GM04504 (cell line): ENCODE measurements around the gene DTHD1.

Source experiments
- DNase-seq: peaks from one replicate; pipeline ENCODE4 v3.0.0-alpha.2; 2012; ENCODE audit warnings: low read depth

The DTHD1 gene

GRCh38 chr4:36269533-36270173 lies 11.8 kb upstream of the DTHD1 start:
- no peak for DNase-seq

GRCh38 chr4:36273276-36273675 lies 8.1 kb upstream of the DTHD1 start:
- no peak for DNase-seq

- DNase-seq: no peak
Measured at GRCh38 chr4:36274158-36274557, 7.3 kb upstream of the DTHD1 start.

GRCh38 chr4:36277533-36277932 lies 3.9 kb upstream of the DTHD1 start:
- no peak for DNase-seq

- no peak for DNase-seq
Measured at GRCh38 chr4:36278789-36279188, 2.6 kb upstream of the DTHD1 start.

- no peak for DNase-seq
Measured at GRCh38 chr4:36280555-36280954, 861 bp upstream of the DTHD1 start.

- DNase-seq: no peak
Measured at GRCh38 chr4:36282503-36283030, 1.2 kb downstream of the DTHD1 start.

GRCh38 chr4:36283912-36284465 lies 2.6 kb downstream of the DTHD1 start:
- no peak for DNase-seq

GRCh38 chr4:36285784-36286480 lies 4.5 kb downstream of the DTHD1 start:
- DNase-seq: no peak

- no peak for DNase-seq
Measured at GRCh38 chr4:36286481-36286871, 5.1 kb downstream of the DTHD1 start.

GRCh38 chr4:36288731-36289426 lies 7.5 kb downstream of the DTHD1 start:
- no peak for DNase-seq

GRCh38 chr4:36290641-36291040 lies 9.2 kb downstream of the DTHD1 start:
- DNase-seq: no peak

- DNase-seq: no peak
Measured at GRCh38 chr4:36292556-36293188, 11.3 kb downstream of the DTHD1 start.

GRCh38 chr4:36301127-36301526 lies 19.7 kb downstream of the DTHD1 start:
- no peak for DNase-seq

- DNase-seq: no peak
Measured at GRCh38 chr4:36303426-36304137, 22.2 kb downstream of the DTHD1 start.

- DNase-seq: no peak
Measured at GRCh38 chr4:36304138-36304681, 22.8 kb downstream of the DTHD1 start.

- DNase-seq: no peak
Measured at GRCh38 chr4:36308150-36308549, 26.7 kb downstream of the DTHD1 start.

GRCh38 chr4:36310216-36310615 lies 28.8 kb downstream of the DTHD1 start:
- no peak for DNase-seq

GRCh38 chr4:36310793-36311192 lies 29.4 kb downstream of the DTHD1 start:
- no peak for DNase-seq

- DNase-seq: no peak
Measured at GRCh38 chr4:36312511-36312910, 31.1 kb downstream of the DTHD1 start.

GRCh38 chr4:36313301-36313700 lies 31.9 kb downstream of the DTHD1 start:
- no peak for DNase-seq
